Panc1 (cell line): Measurements from ENCODE around the gene KAZALD1.

Experiments used
- CTCF ChIP-seq: fragments of 450-650 bp; IDR thresholded peaks from 2 replicates; pipeline ENCODE4 v1.5.1; 2017; ENCODE audit warnings: mild to moderate bottlenecking
- POLR2AphosphoS5 ChIP-seq: IDR thresholded peaks from 2 replicates; pipeline ENCODE4 v1.6.1; 2012; ENCODE audit warnings: mild to moderate bottlenecking, low read depth, low read length, moderate library complexity
- REST ChIP-seq, 2 experiments: IDR thresholded peaks; 2 replicates each; pipeline ENCODE4 v1.6.1; 2011 to 2012; ENCODE audit warnings: low read depth in 2 of 2, control low read depth in 1 of 2, low read length in 1 of 2, mild to moderate bottlenecking in 1 of 2, moderate library complexity in 1 of 2; ENCODE audit not compliant: insufficient read depth in 1 of 2
- TCF7L2 ChIP-seq: IDR thresholded peaks from 2 replicates; pipeline ENCODE4 v1.6.1; 2011; ENCODE audit warnings: mild to moderate bottlenecking, low read depth, low read length, inconsistent platforms

DNA sequence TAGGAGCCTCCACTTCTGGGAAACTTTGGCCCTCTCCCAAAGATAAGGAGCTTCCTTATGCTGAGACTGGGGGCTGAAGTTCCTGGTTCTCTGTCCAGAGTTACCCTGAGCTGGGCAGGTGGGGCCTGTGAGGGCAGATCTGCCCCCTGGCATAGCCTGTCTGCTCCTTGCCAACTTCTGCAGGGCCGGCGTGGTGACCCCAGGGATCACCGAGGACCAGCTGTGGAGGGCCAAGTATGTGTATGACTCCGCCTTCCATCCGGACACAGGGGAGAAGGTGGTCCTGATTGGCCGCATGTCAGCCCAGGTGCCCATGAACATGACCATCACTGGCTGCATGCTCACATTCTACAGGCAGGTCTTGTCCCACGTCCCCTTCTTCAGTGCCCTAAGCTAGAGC, 26.5 kb upstream of the KAZALD1 start:
- TF ChIP-seq POLR2AphosphoS5 (no peak), REST (IDR thresholded peaks at IDR 0.05; ENCODE audit: insufficient read depth in 1 of 2, low read depth in 2 of 2, low read length in 1 of 2) (no peak), CTCF (no peak), TCF7L2 (no peak)
